HG03558 (cell line): ENCODE results near the gene MGA.

ENCODE experiments used
- ATAC-seq: cut with Tn5 transposase; IDR thresholded peaks from one replicate; pipeline ENCODE4 v1.9.1; 2021; ENCODE audit warnings: moderate number of reproducible peaks; ENCODE audit not compliant: unreplicated experiment; ENCODE audit errors: extremely low read depth

Gene MGA

DNA sequence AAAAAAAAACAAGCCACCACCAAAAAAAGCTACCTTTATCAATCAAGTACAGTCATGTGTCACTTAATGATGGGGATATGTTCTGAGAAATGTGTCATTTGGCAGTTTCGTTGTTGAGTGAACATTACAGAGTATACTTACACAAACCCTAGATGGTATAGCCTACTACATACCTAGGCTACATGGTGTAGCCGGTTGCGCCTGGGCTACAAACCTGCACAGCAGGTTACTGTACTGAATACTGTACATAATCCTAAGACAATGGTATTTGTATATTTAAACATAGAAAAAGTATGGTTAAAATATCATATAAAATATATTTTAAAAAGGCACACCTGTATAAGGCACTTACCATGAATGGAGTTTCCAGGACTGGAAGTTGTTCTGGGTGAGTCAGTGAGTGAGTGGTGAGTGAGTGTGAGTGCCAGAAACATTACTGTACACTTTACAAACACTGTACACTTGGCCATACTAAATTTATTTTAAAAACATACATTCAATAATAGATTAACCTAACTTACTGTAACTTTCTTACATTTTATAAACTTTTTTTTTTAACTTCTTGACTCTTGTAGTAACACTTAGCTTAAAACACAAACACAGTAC is 141.7 kb downstream of the MGA start:
- ATAC-seq: no peak

DNA sequence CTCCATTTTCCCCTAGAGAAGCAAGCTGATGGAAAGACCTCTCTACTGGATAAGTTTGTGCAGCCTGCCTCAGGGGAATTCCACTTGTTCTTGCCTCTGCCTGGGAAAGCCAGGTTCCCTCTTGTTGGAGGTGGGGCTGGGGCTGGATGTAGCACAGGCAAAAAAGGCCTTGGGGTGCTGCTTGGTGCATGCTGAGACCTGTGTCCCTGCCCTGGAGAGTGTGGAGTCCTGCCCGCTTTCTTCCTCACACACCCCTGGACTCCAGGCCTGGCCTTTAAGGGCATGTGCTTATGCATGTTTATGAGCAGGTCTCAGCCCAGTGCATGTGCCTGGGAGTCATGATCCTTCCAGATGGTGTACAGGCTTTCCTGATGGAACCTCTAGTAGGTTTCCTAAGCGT is 144.2 kb downstream of the MGA start:
- no peak for ATAC-seq

DNA sequence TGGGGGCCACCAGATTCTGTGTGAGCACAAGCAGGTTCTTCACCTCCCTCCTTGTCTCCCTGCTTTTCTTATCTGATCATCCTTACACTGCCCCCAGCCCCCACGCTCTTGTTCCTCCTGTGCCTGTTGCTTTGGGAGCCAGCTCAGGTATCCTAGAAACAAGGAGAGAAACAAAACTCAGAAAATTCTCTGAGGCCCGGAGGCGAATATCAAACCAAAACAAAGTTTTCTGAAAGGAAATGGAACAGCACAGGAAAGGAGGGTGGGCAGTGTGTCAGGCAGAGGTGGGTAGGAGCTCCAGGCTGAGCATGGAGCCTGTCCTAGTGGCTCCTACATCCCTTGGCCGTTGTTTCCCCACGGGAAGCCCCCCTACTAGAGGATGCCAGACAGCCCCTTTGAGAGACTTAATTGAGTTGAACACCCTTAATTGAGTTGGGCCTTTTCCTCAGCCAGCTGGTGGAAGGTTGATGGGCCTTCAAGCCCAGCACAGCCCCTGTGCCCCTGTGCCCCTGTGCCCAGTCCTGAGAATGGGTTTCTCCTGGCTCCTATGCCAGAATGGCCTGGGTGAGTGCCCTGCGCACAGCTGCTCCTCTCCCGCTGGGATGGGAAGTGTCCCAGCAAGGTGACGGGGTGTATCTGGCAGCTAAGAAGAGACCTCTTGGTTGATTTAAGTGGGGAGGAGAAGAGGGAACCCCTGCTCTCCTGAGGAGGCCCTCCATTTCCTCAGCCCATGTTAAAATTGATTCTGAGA is 144.9 kb downstream of the MGA start:
- ATAC-seq: no peak

DNA sequence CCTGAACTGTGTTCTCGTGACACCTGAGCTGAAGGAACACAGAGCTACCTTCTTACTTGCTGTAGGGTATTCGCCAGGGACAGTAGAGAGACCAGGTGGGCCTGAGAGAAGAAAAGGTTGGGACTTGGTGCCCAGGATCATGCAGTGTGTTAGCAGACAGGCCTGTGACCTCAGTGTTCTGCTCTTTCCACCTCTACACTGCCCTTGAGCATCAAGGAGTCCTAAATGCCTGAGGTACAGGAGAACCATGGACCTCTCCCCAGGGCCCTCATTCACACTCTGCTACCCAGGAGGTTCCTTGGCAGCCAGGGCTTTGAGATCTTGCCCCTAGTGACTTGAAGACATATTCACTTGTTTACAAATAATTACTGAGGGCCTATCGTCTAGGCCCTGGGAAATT is 145.5 kb downstream of the MGA start:
- no peak for ATAC-seq

DNA sequence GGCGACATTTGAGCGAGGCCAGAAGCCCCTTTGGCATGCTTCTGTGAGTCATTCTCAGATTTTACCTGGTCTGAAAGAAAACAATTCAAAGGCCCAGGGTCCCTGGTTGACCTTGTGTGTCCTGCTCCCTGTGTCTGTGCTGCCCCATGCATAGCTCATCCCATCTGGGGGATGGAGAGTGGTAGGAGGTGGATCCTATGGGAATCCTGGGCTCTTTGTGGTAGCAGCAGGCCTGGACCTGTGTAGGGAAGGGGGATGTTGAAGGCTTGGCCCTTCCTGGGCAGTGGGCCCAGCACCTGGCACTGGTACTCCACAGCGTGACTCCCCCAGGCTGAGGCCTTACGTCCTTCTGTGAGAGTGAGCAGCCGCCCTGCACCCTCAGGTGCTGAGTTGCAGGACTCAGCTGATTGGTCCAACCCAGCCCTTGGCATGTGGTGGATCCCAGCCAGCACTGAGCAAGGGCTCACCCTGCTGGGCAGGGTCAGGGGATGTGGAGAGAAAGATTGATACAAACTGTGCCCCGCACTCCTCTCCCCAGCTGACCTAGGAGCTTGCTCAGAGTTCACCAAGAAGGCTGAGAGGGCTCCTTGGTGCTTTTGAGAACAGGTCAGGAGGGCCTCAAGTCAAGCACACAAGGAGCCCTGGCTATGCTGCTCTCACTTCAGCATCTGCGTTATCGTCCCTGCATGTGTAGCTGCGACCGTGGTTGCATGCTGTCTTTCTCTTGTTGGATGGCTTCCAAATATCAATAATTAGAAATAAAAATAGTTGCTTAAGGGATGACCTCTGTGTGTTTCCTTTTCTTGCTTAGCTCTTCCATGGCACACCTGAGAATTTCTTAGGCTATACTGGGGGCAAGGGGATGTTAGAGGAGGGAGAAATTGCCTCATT is 146.3 kb downstream of the MGA start:
- ATAC-seq: no peak

DNA sequence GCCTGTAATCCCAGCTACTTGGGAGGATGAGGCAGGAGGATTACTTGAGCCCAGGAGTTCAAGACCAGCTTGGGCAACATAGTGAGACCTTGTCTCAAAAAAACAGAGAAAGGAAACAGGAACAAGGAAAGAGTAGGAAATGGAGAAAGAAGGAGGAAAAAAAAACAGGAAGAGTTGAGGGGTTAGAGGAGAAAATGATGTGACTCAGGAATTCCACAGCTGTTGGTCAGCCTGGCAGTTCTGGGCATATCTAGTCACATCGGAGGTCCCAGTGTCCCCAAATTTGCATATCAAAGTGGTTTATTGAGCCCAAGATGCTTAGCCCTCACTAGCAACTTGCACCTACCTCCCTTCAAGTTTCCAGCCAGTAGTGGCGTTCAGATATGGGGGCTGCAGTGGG is 148.9 kb downstream of the MGA start:
- ATAC-seq: no peak

DNA sequence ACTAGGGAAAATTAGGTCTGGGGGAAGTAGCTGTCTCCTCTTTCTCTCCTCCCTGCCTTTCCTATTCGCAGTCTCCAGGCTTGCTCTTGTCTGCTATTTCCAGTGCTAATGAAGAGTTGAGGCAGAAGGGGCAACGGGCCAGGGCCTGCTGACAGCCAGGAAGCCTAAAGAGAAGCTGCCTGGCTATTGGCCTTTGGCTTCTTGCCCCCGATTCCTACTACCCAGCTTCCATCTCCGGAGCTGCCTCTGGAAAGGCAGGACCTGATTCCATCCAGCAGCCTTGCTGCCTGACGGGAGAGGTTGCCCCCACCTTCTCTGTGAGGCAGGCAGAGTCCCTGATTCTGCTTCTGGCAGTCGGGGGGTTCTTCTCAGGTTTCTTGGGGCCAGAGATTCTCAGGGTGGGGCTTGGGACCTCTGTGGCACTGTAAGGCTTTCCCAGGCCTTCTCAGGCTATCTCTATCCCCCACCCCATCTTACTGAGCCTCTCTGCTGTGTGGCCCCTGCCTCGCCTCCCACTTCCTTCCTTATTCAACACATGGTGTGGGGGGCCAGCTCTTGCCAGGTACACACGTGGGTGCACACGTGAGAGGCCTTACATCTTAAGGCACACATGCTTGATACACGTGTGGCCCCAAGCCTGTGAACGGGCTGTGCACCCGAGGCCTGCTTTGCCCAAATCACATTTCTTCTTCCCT is 149.5 kb downstream of the MGA start:
- ATAC-seq: no peak

DNA sequence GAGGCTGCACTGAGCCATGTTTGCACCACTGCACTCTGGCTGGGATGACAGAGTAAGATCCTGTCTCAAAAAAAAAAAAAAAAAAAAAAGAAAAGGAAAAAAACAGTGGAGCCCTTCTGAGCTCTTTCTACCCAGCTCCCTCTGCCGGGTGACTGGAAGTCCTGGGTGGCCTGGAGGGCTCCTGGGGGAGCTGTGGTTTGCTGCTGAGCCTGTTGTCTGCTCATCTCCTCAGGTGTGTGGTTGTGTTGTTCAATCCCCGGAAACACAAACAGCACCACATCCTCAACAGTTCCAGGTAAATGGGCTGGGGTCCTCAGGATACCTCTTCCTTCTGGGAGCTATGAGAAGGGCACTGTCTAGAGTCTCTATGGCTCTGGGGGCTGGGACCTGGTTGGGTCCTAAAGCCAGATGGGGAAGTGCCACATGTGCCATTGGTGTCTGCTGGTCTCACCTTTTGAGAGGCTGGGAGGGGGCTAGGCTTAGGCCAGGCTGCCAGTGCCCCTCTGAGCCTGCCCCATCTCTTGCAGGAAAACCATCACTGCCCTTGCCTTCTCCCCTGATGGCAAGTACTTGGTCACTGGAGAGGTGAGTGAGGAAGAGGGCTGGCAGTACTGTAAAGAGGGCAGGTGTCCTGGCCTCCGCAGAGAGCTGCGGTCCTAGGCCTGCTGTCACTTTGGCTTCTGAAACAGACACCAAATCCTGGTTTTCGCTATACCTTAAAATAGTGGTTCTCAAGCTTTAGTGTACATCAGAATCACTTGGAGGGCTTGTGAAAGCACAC is 150.6 kb downstream of the MGA start:
- no peak for ATAC-seq

DNA sequence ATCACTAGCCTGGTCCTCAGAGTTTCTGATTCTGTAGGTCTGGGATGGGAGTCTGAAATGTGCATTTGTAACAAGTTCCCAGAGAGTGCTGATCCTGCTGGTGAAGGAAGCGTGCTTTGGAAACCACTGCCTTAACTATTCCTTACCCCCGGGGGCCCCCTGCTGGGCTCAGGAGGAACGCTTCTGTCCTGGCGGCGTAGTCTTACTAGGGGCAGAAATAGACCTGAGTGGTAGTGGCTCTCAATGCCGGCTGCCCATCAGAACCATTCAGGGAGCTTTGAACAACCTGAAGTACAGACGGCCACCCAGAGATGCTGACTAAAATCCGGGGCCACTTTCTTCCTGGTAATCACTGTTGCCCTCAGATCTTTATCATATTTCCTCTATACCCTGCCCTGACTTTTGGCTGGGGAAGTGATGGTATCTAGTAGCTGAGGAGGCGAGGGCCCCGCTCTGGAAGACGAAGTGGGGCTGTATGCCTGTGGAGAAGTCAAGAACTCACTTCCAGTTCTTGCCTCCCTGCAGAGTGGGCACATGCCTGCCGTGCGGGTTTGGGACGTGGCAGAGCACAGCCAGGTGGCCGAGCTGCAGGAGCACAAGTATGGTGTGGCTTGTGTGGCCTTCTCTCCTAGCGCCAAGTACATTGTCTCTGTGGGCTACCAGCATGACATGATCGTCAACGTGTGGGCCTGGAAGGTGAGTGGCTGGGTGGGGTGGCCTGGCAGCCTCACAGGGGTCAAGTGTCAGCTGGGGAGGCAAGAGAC is 151.4 kb downstream of the MGA start:
- no peak for ATAC-seq

DNA sequence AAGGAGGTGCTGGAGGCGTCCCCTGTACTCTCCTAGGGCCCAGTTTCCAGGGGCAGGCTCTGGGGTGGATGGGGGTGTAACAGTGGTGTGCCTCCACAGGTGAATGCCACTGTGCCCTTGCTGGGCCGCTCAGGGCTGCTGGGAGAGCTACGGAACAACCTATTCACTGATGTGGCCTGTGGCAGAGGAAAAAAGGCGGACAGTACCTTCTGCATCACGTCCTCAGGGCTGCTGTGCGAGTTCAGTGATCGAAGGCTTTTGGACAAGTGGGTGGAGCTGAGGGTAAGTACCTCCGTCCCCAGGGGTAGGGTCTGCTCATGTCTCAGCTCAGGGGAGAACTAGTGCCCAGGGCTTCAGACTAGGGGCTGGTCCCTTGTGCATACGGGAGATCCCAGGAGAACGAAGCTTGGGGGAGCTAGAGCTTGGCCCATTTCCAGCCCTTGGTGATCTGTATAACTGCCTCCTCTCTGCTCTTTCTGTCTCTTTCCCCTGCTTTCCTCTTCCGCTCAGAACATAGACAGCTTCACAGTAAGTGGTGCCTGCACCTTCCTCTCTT is 152.7 kb downstream of the MGA start:
- no peak for ATAC-seq

DNA sequence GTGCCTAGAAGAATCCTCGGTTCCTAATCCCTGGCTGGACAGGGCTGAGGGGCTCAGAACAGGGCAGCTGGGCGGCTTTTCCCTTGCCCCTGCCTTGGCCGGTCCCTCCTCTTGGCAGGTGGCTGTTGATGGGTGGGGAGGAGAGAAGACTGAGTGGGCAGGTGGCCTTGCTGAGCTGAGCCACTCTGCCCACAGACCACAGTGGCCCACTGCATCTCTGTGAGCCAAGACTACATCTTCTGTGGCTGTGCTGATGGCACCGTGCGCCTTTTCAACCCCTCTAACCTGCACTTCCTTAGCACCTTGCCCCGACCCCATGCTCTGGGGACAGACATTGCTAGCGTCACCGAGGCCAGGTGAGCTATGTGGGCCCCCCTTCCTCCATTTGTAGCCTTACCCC is 153.2 kb downstream of the MGA start:
- no peak for ATAC-seq

DNA sequence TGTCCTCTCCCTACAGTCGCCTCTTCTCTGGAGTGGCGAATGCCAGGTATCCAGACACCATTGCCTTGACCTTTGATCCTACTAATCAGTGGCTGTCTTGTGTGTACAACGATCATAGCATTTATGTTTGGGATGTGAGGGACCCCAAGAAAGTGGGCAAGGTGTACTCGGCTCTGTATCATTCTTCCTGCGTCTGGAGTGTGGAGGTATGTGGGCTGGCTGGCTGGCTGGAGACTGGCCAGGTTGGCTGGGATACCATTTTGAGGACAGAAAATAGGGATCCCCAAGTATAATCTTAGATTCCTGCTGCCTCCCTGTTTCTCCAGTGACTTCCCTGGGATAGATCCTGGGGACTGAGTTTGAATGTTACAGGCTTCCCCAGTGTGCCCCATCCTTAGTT is 154.3 kb downstream of the MGA start:
- ATAC-seq: no peak

DNA sequence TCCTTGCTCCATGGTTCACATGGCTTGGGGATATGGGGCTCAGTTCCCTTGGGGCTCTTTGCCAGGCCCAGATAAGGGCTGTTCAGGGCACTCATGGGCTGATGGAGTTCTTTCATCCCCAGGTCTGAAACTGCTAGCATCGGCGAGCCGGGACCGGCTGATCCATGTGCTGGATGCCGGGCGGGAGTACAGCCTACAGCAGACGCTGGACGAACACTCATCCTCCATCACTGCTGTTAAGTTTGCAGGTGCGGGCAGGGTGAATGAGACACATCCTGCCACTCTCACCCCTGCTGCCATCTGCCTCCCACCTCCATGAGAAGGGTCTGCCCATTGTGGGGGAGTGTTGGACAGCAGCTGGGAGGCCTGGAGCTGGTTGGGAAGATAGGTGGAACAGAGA is 156.6 kb downstream of the MGA start:
- ATAC-seq: no peak

DNA sequence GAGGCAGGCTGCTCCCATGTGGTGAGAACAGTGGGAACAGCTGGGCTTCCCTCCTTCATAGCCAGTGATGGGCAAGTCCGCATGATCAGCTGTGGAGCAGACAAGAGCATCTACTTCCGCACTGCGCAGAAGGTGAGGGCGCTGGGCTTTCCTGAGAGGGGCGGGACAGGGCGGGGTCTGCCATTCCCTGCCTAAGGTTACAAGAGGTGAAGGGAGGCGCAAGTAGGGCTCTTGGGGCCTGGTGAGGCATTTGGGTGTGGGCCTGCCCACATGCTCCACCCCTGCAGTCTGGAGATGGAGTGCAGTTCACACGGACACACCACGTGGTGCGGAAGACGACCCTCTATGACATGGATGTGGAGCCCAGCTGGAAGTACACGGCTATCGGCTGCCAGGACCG is 157.1 kb downstream of the MGA start:
- no peak for ATAC-seq

DNA sequence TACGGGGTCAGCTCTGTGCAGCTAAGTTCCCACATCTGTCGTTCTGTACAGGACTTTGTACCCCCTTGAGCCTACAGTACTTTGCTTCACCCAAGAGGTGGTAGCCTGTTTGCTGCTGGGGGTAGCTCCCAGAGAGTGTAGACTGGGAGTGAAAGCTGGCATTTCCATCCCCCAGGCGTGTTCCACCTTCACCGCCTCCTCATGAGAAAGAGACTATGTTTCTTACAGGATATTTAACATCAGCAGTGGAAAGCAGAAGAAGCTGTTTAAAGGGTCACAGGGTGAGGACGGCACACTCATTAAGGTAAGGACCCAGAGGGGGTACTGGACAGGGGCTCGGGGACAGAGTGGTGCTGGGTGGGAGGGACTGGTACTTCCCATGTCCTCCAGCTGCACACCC is 157.6 kb downstream of the MGA start:
- no peak for ATAC-seq

DNA sequence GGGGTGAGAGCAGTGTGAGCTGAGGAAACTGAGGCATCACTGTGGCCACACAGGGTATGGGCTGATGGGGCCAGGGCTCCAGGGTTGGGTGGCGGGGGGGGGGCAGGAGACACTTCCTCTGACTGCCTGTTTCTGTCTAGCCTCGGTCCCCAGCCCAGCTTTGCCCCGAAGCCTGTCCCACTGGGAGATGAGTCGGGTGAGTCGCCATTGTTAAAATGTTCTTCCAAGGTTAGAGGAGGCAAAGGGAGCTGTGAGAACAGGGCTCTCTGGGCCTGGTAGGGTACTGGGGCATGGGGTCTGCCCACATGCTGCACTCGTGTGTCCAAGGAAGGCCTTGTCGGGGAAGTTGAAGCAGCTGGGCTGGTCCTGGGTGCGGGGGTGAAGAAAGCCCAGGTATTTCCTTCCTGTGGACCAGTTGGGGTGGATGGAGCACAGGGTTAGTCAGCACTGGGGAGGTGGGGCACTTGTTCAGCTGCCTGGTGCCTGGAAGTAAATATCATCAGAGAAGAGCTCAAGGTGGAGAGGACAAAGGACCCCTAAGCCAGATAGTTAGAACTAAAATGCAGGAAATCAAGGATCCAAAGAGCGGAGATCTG is 159.3 kb downstream of the MGA start:
- no peak for ATAC-seq

DNA sequence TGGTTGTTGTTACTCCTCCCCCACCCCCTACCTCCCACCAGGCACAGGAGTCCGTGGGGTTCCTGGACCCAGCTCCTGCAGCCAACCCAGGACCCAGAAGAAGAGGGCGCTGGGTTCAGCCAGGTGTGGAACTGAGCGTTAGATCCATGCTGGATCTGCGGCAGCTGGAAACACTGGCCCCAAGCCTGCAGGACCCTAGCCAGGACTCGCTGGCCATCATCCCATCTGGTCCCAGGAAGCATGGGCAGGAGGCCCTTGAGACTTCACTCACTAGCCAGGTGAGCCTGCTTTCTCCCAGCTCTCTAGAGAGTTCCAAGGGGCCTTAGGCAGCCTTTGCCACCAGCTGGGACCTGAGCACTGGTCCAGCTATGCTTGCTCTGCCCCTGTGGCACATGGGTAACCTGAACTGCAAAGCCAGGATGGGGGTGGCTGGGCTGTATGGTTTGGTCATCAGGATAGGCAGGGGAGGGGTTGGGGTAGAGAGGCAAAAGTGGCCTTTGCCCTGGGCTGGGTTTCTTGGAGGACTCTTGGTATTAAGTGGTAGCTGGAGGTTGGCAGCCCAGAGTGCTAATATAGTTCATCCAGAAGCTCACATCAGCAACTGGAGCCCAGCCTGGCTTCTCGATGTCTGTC is 160.7 kb downstream of the MGA start:
- no peak for ATAC-seq

DNA sequence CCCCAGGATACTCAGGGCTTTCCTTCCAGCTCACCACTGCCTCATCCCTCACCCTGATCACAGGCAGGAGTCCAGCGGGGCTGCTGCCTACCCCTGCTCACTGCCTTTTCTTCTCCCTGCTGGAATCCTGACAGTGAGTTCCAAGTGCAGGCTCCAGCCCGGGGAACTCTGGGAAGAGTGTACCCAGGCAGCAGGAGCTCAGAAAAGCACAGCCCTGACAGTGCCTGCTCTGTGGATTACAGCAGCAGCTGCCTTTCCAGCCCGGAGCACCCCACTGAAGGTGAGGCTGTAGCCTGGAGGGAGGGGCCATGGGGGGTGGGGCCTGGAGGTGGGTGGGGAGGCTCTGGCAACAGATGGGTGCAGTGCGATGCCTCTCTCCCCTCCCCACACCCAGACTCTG is 161.6 kb downstream of the MGA start:
- no peak for ATAC-seq
